HG03159 (cell line): ENCODE measurements around the gene SERPINH1.
A peak's percentile ranks its signal among the peaks of the same experiment; 100 is the strongest.

ENCODE experiments used
- ATAC-seq: cut with Tn5 transposase; IDR thresholded peaks from one replicate; pipeline ENCODE4 v1.9.1; 2021; ENCODE audit warnings: mild to moderate bottlenecking, moderate library complexity; ENCODE audit not compliant: unreplicated experiment

The SERPINH1 gene

DNA sequence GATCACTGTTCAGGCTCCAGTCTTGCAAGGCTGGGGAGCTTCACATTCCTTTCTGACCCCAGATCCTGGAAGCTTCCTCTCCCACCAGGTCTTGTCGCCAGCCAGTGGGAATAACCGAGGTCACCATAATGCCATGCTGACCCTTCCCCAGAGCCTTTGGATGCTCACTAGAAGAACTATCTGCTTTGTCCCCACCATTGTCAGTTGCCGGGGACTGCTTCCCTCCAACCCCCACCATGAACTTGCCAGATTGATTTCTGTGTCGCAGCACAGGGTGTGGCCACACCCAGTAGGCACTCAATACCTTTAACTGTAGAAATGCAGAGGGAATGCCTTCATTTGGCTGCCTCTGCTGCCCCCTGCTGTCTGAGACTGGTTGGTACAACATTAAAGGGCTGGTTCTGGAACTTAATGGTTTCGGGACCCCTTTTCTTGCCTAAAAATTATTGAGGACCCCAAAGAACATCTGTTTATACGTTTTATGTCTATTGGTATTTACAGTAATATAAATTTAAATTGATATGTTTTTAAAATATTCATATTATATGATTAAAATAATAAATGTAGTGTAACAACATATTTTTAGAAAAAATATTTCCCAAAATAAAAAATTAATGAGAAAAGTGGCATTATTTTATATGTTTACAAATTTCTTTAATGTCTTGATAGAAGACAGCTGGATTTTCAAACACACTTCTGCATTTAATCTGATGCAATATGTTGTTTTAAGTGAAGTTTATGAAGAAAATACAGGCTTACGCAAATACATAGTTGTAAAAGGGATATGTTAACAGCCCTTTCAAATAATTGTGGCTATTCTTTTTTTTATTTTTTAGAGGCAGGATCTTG lies 29.6 kb upstream of the SERPINH1 start:
- no peak for ATAC-seq

DNA sequence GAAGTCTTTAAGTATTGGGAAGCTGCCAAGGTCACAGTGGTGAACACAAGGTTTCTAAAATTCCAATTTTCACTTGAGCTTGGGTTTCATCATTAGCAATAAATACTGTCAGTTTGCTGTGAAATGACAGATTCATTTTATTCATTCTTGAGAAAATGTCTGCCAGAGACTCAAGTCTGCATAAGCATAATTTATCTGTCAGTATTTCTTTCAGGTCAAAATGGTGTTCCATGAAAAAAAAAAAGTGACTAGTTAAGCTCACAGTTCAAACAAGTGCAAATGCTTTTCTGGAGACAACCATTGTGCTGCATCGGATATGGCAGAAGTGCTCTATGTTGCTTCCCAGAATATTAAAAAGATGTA lies 28.2 kb upstream of the SERPINH1 start:
- ATAC-seq = no peak

DNA sequence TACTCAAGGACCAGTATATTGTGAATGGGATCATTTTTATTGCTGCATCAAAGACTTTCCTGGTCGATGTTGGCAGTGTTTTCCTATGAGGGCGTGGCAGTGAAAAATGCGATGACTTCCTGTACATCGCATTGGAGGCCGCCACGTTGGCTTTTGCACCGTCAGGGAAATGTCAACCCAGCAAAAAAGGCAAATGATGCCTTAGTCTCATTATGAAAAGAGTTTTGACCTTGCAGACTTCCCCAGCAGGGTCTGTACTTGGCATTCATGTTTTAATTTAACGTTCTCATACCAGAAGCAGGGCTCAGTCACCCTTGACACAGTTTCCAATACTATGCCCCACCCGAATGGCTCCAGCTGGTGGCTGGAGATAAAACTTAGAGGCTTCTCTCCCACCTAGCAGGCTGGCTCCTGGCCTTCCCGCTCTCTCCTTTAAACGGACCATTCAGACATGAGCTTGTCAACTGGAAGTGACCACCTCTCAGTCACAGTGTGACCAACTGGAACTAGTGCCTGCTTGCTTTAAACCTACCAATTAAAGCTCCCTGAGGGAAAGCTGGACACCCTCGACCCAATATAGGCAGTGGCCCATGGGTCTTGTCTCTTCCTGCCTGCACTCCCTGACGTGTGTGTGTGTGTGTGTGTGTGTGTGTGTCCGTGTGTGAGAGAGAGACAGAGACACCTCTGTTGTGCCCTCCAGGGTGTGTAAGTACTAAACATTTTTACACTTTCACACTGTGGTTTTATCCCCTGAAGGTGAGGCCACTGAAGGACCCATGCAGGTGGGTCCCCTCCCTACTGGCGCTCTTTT lies 27.6 kb upstream of the SERPINH1 start:
- no peak for ATAC-seq

DNA sequence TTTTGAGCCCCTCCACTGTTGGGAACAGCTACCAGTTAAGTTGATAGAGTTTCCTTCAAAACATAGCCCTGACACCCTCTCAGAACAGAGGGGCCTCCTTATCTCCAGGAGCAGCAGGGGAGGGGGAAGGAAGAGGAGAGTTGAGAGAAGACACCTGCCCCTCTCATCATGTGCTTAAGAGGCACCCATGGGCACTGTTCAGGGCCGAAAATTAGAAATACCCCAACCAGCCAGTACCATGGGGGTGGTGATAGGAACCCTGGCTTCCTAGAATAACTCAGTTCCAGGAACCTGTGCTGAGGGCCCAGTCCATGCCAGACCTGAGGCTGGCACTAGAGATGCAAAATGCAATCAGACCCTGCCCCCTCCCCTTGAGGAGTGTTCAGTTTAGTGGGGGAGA lies 27.0 kb upstream of the SERPINH1 start:
- no peak for ATAC-seq

DNA sequence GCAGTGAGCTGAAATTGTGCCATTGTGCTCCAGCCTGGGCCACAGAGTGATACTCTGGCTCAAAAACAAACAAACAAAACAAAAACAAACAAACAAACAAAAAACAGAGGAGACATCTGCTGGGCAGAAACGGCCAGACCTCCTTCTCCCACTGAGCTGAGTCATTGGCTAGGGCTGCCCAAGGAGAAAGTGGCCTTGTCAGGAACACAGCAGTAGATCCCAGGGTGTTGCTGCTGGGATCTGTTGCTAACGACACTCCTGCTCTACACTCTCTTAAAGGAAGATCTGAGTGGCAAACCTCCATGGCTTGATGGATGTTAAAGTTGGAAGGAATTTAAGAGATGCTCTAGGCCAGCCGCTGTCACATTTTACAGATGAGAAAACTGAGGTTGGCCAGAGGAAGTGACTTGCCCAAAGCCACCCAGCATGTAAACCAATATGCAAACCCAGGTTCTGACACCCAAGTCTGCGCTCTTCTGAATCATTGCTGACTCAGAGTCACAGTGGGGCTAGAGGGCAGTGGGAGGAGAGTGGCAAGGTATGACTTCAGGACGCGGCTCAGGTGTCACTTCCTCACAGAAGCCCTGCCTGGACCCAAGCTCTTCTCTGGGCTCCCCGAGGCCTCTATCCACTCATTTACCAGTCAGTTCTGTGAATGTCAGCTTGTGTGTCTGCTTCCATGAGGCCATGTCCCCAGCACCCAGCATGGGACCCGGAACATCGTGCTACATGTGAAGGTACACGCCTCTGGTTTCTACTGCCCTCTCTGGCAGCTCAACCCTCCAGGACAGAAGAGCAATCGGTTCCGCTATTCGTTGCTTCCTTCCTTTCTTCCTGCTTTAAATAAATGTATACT lies 25.0 kb upstream of the SERPINH1 start:
- ATAC-seq = peak; percentile 78

DNA sequence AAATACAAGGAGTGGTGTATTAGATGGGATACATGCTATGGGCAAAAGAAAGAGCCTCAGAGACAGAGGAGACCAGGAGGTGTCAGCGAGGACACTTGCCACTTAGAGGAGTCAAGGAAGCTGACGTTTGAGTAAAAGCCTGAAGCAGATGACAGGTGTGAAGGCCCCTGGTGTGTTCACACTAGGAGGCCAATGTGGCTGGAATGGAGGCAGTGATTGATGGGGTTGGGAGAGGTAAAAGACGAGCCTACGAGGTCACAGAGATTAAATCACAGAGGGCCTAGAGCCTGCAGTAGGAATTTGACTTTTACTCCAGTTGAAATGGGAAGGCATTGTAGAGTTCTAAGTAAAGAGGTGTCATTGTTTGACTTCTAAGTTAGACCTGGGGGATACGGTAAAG lies 24.3 kb upstream of the SERPINH1 start:
- ATAC-seq = no peak

DNA sequence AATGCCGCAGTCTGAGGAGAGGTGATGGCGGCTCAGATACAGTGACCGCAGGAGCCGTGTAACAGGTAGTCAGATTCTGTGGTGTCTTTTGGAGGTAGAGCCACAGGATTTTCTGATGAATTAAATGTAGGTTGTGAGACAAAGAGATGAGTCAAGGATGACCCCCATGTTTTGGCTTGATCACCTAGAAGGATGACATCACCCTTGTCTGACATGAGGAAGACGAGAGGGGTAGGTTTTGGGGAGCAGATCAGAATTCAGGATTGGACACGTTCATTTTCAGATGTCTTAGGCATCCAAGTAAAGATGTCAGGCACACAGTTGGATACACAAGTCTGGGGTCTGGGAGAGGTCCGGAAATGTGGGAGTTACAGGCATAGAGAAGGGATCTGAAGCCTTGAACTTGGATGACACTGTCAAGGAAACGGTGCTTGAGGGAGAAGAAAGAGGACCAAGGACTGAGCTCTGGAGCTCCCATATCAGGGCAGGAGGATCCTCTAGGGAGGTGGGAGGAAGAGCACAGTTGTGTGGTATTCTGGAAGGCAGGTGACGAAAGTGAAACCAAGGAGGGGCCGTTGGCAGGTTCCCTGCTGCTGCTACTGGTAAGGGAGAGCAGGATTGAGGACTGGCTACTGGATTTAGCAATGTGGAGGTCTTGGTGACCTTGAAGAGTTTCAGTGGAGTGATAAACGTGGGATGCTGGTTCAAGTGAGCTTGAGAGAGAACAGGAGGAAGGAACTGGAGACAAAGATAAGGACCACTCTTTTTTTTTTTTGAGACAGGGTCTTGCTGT lies 23.7 kb upstream of the SERPINH1 start:
- ATAC-seq = no peak

DNA sequence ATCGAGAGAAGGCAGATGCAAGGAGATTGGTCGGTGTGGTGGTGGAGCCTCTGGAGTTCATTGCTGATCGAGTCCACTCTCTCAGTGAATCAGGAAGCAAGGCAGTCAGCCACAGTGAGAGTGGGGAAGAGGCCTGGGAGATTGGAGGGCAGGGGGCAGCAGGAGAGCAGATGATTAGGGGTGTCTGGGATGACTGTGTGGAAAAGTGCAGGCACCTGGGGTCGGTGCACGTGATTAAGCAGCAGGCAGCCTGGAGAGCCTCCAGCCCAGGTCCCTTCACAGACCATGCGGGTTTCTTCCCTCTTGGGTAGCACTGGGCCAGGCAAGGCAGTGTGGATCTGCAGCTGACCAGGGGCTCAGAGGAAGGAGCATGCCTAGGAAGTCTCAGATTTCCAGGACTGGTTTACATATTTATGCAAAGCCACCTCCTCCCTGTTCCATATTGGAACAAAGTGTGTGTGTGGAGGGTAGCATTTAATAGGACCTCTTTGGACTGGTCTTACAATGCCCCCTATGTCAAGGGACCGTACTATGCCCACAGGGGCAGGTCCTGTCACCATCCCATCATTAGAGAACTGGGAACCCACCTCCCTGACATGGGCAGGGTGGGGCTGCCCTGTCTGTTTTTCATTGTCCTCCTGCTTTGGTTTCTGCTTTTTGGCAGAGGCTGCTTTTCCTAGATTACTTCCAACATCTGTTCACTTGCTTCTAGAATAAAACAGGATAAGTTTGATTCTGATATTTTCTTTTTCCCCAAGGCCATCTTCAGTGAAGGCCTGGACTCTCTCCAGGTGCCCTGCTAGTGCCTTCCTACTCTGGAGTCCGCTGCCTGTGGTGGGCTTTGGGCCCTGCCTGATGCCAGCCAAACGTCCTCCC lies 22.4 kb upstream of the SERPINH1 start:
- no peak for ATAC-seq

DNA sequence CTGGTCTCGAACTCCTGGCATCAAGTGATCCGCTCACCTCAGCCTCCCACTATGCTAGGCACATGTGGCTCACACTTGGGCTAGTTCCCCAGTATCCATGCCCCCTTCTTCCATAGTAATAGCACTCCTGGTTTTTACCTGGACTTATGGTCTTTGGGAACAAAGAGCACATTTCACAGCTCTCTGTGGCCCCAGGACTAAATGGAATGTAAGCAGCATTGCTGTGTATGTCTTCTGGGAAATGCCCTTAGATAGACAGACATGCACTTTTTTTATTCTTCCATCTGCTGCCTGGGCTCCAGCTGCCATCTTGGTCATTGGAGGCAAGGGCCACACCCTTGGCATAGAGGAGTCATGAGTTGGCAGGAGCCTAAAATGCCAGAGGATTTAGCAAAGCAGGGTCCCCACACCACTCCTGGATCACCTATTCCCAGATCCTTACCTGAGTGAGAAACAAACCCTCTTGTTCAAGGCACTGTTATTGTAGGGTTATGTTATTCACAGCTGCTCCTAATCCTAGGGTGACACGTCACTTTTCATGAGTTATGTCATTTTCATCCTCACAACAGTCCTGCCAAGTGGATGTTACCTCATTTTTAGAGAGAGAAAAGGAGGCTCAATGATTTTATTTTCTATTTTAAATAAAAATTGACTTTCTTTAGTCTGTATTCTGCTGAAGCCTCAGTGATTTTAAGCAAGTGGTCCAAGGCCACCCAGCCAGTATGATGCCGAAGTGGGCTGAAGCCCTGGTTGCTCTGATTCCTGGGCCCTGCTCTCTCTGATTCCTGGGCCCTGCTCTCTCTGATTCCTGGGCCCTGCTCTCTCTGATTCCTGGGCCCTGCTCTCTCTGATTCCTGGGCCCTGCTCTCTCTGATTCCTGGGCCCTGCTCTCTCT lies 20.6 kb upstream of the SERPINH1 start:
- no peak for ATAC-seq

DNA sequence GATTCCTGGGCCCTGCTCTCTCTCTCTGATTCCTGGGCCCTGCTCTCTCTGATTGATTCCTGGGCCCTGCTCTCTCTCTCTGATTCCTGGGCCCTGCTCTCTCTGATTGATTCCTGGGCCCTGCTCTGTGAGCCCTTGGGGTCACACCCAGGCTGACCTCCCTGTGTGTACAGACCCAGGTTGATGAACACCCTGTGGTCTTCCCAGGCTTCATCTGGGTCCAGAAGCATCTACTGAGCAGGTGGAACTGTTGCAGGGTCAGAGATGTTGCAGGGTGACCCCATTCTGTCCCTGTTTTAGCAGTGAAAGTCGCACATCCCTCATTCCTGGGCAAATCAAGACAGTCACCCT lies 20.0 kb upstream of the SERPINH1 start:
- no peak for ATAC-seq

DNA sequence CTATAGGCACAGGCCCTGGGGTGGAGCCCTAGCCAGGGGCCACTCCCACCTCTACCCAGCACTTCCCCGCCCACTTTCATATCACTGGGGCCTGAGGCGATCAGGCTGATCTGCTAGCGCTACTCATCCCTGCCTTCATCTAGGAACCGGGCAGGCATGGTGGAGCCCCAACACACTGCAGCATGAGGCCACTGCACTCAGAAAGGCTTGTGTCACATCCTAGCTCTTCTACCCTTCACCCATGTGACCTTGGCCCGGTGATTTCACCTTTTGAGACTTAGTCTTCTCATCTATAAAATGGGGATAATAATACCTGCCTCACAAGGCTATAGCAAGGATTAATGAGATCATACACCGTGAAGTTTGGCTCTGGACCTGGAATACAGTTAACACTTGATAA lies 18.2 kb upstream of the SERPINH1 start:
- no peak for ATAC-seq

DNA sequence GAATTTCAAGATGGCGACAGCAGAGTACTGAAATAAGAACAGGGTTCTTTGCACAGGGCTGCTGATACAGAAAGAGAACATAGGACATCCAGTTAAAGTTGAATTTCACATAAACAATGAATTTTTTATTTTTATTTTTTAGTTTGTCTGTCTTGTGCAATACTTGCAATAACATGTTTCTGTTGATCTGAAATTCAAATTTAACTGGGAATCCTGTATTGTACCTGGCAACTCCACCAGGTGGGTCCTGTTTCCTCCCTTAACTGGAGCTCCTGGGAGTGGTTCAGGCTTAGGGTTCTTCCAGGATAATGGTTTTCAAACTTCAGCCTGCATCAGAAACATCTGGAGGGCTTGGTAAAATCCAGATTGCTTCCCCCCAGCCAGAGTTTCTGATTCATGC lies 14.9 kb upstream of the SERPINH1 start:
- ATAC-seq = no peak

DNA sequence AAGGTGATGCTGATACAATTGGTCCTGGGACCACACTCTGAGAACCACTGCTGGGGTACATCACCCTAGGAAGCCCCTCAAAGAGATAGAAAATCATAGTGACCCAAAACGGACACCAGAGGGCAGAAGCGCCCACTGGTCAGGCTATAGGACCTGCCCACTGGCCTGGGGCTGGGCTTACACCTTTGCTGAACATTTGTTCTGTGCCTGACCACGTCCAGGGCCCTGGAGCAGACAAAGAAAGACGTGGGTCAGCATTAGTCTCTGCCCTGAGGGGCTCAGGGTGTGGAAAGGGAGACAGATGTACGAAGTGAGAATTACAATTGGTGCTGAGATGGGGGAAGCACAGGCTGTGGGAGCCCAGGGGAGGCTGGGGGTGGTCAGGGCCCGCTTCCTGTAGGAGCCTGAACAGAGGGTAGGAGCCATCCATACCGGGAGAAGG lies 14.4 kb upstream of the SERPINH1 start:
- no peak for ATAC-seq

DNA sequence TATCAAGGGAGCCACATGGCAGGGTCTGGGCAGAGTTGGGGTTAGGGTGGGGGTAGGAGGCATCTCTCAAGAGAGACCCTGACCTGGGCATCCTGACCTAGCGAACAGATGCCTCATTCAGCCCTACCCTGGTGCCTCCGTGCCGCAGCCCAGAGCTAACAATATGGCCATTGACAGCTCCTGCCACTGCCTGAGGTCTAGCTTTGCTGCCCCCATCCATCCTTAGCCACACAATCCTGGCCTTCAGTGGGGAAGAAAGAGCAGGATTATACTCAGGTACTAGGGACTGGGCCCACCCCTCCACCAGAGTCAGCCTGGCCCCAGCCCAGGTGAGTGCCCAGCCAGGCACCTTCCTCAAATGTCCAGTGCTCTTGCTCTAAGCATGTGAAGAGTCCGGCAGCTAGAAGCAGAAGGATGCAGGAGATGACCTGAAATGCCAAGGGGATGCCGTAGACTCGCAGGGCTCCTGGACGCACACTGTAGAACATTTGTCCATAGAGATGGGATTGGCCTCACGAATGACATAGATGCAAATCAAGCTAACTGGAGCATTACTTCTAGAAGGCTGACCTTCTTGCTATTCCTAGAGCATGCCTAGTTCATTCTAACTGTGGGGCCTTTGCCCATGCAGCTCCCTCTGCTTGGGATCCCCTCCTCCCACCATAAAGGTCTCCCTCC lies 13.3 kb upstream of the SERPINH1 start:
- no peak for ATAC-seq

DNA sequence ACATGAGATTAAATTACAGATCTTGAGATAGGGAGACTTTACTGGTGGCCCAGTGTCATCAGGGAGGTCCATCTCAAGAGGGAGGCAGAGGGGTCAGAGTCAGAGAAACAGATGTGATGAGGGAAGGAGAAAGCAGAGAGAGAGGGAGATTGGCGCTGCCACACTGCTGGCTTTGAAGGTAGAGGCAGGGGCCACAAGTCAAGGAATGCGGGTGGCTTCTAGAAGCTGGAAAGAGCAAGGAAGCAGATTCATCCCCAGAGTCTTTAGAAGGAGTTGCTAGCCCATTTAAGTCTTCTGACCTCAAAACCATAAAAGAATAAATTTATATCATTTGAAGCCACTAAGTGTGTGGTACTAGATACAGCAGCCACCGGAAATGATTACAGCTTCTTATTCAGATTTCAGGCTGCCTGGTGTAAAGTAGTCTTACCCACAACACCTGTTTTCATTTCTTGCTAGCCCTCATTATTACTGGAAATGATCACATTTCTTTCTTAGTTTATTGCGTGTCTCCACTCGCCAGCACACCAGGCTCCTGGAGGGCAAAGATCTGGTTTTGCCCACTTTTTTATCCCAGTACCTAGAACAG lies 12.6 kb upstream of the SERPINH1 start:
- ATAC-seq = no peak

DNA sequence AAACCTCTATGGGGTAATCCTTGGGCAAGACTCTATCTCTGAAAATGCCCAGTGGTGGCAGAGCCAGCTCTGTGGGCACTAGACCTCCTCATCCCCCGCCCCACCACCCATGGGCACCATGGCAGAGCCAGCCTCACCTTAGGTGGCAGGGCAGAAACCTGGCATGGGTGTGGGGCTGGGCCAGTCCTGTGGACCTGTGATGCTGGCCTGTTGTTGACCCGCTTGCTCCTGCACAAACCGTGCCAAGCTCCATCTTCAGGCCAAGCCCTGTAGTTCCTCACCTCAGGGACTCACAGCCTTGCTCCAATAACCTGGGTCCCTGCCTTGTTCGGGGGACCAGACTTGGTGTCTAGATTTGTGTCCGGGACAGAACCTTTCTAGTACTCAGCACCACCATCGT lies 8.9 kb upstream of the SERPINH1 start:
- ATAC-seq = no peak

DNA sequence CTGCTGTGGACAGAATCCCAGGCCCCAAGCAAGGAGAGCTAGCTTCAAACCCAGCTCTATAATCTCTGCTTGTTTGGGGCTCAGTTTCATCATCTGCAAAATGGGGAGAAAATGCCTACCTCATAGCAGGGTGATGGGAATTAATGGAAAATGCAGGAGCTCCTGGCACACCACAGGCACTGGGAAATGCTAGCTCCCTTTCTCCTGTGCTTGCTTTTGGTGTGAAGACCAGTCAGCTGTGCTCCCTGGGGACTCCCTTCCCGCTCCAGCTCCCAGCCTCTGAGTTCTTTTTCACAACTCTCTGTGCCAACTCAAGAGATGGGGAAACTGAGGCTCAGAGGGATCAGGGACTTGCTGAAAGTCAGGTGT lies 8.2 kb upstream of the SERPINH1 start:
- ATAC-seq = no peak
